GM12874 (cell line): ENCODE measurements around the gene PAH.
A peak's percentile ranks its signal among the peaks of the same experiment; 100 is the strongest.

ENCODE experiments used
- TF ChIP-seq, protein P1 (sequence below): IDR thresholded peaks from 2 replicates; pipeline ENCODE4 v1.5.1; 2011; ENCODE audit warnings: low read depth, mild to moderate bottlenecking, control low read depth, low read length, moderate library complexity; ENCODE audit not compliant: insufficient read depth

The PAH gene

DNA sequence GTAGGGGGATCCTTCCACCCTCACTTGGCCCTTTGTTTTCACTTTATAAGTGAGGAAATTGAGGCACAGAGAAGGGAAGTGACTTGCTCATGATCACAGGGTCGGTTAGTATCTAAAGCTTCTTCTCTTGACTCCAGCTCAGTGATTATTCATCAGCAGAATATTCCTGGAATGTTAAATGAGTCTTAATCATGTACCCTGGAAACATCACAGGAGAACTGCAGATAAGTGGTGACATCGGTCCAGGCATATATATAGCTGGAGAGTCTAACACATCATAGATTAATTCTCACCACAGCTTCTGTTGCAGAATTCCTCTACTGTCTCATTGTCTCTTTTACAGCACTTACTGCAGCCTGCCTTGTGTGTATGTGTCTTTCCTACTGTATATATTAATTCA, 69.9 kb downstream of the PAH start:
- TF ChIP-seq, protein P1, sequence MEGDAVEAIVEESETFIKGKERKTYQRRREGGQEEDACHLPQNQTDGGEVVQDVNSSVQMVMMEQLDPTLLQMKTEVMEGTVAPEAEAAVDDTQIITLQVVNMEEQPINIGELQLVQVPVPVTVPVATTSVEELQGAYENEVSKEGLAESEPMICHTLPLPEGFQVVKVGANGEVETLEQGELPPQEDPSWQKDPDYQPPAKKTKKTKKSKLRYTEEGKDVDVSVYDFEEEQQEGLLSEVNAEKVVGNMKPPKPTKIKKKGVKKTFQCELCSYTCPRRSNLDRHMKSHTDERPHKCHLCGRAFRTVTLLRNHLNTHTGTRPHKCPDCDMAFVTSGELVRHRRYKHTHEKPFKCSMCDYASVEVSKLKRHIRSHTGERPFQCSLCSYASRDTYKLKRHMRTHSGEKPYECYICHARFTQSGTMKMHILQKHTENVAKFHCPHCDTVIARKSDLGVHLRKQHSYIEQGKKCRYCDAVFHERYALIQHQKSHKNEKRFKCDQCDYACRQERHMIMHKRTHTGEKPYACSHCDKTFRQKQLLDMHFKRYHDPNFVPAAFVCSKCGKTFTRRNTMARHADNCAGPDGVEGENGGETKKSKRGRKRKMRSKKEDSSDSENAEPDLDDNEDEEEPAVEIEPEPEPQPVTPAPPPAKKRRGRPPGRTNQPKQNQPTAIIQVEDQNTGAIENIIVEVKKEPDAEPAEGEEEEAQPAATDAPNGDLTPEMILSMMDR, result no peak

DNA sequence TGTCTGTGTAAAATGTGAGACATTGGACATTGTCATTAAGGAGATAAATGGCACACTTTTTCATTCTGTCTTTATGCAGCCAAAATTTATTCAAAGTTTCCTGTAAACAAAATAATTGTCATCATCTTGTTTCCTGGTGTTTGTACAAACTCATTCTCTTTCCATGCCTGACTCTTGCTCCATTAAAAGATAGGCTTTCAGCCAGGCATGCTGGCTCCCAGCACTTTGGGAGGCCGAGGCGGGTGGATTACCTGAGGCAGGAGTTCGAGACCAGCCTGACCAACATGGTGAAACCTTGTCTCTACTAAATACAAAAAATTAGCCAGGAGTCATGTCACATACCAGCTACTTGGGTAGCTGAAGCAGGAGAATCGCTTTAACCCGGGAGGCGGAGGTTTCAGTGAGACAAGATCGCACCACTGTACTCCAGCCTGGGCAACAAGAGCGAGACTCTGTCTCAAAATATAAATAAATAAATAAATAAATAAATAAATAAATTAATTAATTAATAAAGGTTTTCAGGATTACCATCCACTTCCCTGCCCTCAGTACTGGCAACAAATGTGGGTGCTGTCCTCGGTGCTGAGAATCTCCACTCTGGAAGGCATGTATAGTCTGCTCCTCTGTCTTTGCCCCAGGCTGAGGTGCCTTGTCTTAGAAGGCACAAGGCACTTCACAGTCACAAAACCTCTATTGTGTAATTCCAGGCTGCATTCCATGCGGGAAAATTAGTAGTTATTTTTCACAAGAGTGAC, 83.2 kb downstream of the PAH start:
- TF ChIP-seq, protein P1, result no peak

DNA sequence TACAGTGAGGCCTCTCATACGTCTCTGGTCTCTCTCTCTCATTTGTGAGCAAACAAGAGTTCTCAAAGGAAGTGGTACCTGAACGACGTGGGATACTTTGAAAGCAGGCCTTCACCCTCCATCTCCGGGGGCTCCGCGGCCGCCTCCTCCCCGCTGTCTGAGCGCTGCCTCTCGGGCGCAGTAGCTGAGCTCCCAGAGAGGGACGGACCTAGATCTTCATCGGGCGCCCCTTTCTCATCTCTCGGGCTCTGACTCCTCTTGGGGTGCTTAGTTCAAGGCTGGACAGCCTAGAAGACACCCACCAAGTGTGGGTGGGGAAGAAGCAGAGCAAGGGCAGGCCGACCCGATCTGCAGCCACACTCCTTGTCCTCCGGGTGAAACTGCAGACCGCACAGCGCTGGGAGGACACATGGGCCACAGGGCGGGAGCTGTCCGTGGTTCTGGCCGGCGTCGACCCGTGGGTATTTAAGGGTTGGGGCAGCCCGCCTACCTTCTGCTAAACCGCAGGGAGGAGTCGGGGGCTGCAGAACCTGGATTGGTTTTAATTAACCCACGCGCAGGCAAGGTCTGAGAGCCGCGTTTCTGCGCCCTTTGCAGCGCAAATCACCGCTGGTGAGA, 92.7 kb downstream of the PAH start:
- TF ChIP-seq, protein P1, result no peak

DNA sequence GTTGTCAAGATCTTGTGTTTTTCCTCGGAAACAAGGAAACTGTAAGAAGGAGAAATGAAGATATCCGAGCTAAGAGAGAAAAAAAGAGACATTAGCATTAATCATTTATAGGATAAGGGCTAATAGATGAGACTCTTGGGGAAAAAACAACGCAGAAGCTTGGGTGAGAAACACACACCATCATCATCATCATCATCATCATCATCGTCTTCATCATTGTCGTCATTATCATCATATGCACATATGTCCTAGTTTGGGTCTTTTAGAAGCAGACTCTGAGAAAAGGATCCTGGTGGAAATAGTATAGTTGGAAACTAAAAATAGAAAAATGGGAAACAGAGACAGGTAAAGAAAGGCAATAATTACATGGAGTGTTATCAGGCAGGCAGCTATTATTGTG, 95.9 kb downstream of the PAH start:
- TF ChIP-seq, protein P1, result no peak

DNA sequence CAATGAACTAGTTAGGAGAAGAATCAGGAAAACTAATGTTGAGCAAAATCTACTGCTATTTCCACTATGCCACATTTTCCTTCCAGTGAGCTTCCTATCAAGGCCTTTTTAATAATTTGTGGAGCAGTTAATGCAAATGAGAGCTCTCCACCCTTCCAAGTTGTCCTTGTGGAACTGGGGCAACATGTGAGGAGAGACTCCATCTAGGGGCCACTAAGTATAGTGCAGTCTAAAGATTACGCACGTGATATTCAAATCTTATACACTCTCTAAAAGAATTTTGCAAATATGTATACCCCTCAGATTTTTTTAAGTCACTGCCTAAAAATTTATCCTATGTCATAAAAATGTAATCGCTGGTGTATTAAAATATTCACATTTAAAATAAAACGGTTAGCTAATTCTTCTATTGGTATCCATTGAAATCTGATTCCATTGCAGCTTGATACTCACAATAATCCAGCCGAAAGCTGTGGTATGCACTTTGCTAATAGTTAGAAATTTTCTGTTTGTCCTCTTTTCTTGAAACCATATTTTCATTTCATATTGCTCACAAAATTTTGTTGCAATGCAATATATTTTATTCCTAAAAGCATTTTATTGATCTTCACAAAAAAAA, 100.1 kb downstream of the PAH start:
- TF ChIP-seq, protein P1, result peak; percentile 56

DNA sequence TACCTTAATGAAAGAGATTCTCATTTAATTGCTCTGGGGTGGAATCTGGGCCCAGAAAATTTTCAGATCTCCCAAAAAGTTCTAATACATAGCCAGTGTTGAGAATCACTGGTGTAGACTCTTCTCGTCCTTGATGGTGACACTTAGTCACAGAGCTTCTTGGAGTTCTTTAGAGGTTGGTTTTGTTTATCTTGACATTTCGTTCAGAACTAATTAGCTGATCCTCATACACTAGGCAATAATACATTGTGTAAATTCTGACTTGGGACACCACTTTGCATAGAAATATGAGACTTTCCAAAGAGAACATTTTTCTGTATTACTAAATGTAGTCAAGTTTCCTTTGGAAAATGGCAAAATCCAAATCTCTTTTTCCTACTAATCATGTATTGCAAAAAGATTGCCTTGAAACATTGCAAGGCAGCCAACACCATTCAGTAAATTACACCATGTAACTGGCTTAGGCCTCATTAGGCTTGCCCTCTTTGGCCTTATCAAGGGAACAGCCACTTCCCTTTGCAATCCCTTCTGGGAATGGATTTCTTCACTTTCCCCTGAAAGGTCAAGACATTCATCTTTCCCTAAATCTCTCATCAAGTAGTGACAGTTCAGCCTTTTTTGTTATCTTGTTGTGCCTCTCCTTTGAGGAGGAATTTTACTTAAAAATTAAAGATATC, 102.2 kb downstream of the PAH start:
- TF ChIP-seq, protein P1, result no peak

DNA sequence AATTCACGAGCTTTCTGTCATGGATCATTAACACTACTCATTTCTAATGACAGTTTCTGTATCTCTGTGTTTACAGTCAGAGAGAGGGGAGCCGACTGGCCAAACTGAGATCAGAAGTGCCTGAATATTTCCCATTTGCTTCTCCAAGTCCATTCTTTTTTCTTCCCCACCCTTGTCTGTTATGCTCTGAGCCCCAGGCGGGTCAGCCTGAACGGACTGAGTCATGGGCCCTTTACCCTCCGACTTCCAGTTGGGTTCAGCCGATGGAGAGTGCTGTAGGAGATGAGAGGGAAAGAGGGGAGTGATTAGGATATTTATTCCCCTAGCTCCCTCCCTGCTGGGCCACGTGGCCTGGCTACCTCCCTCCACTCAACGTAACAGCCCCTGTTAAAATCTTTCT, 104.7 kb downstream of the PAH start:
- TF ChIP-seq, protein P1, result no peak
